ENCODE measurements around the gene EXD3.
A peak's percentile ranks its signal among the peaks of the same experiment; 100 is the strongest.
"Not testable (repeated sequence)": the region's sequence is repeated elsewhere in the genome, so short reads cannot be mapped to it uniquely, and the experiment has no call there.

Gene EXD3

GRCh38 chr9:137459601-137460362, 36.8 kb upstream of the EXD3 start:
- DNase-seq (ENCODE audit: low read depth): no peak
- peak overlapping the region; percentile 83 for H3K4me3 ChIP-seq (ENCODE audit: low read depth, low read length)

- H3K4me3 ChIP-seq (ENCODE audit: low read depth, low read length): peak within 1 kb of the TSS; percentile 83
- DNase-seq (ENCODE audit: low read depth): peak; percentile 48
These were observed 36.2 kb upstream of the EXD3 start, which contains the start of gene NSMF for GRCh38 chr9:137459152-137459600. TSS of gene NSMF (minus strand) at chr9:137459334. CDS start at chr9:137459102, 232 bp downstream.

- H3K4me3 ChIP-seq (ENCODE audit: low read depth, low read length): peak overlapping the region; percentile 83
- no peak for DNase-seq (ENCODE audit: low read depth)
These were observed 35.5 kb upstream of the EXD3 start for GRCh38 chr9:137458194-137459151.

- DNase-seq (ENCODE audit: low read depth): no peak
- peak overlapping the region; percentile 83 for H3K4me3 ChIP-seq (ENCODE audit: low read depth, low read length)
These were observed 34.6 kb upstream of the EXD3 start for GRCh38 chr9:137457406-137458193.

GRCh38 chr9:137456864-137457405, 34.0 kb upstream of the EXD3 start:
- H3K4me3 ChIP-seq (ENCODE audit: low read depth, low read length): no peak overlapping the region
- no peak for DNase-seq (ENCODE audit: low read depth)

GRCh38 chr9:137456061-137456863, 33.3 kb upstream of the EXD3 start:
- H3K4me3 ChIP-seq (ENCODE audit: low read depth, low read length): no peak overlapping the region
- DNase-seq (ENCODE audit: low read depth): peak; percentile 25

GRCh38 chr9:137455359-137455991, 32.5 kb upstream of the EXD3 start:
- no peak overlapping the region for H3K4me3 ChIP-seq (ENCODE audit: low read depth, low read length)
- DNase-seq (ENCODE audit: low read depth): no peak

GRCh38 chr9:137454597-137455358, 31.8 kb upstream of the EXD3 start:
- H3K4me3 ChIP-seq (ENCODE audit: low read depth, low read length): no peak overlapping the region
- no peak for DNase-seq (ENCODE audit: low read depth)

GRCh38 chr9:137454145-137454596, 31.2 kb upstream of the EXD3 start:
- H3K4me3 ChIP-seq (ENCODE audit: low read depth, low read length): peak overlapping the region; percentile 21
- DNase-seq (ENCODE audit: low read depth): no peak

- H3K4me3 ChIP-seq (ENCODE audit: low read depth, low read length): peak overlapping the region; percentile 37
These were observed 30.7 kb upstream of the EXD3 start for GRCh38 chr9:137453643-137454081.

GRCh38 chr9:137452761-137453642, 30.0 kb upstream of the EXD3 start:
- peak overlapping the region; percentile 37 for H3K4me3 ChIP-seq (ENCODE audit: low read depth, low read length)
- DNase-seq (ENCODE audit: low read depth): no peak

More at GRCh38 chr9:137453643-137454081, 30.7 kb upstream of the EXD3 start:
- DNase-seq (ENCODE audit: low read depth): peak; percentile 27

- H3K4me3 ChIP-seq (ENCODE audit: low read depth, low read length): no peak overlapping the region
- DNase-seq (ENCODE audit: low read depth): no peak
These were observed 29.2 kb upstream of the EXD3 start for GRCh38 chr9:137452006-137452760.

- not testable (repeated sequence) for H3K4me3 ChIP-seq (ENCODE audit: low read depth, low read length); DNase-seq (ENCODE audit: low read depth)
These were observed 28.5 kb upstream of the EXD3 start for GRCh38 chr9:137451264-137452005.

- not testable (repeated sequence) for DNase-seq (ENCODE audit: low read depth); H3K4me3 ChIP-seq (ENCODE audit: low read depth, low read length)
These were observed 27.7 kb upstream of the EXD3 start for GRCh38 chr9:137450539-137451222.

Data from skeletal muscle cell (primary cell).